ENCODE measurements around the gene NAA38. TPM values are rescaled to one million over a fixed set of nuclear protein-coding genes. Genes with fewer than 3 reads are reported as not detected.

The NAA38 gene, protein sequence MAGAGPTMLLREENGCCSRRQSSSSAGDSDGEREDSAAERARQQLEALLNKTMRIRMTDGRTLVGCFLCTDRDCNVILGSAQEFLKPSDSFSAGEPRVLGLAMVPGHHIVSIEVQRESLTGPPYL
- 40.0 and 50.2 TPM in 2 replicates for total RNA-seq (2021)
- long read RNA-seq, transcript NAA38-205 (3 exons, 852 nt): major isoform, 5 of 11 reads
- long read RNA-seq, partial matches to known transcripts: 0 of 11 reads
- long read RNA-seq, other reads (novel, unspliced or antisense): 5 of 11 reads

DNA sequence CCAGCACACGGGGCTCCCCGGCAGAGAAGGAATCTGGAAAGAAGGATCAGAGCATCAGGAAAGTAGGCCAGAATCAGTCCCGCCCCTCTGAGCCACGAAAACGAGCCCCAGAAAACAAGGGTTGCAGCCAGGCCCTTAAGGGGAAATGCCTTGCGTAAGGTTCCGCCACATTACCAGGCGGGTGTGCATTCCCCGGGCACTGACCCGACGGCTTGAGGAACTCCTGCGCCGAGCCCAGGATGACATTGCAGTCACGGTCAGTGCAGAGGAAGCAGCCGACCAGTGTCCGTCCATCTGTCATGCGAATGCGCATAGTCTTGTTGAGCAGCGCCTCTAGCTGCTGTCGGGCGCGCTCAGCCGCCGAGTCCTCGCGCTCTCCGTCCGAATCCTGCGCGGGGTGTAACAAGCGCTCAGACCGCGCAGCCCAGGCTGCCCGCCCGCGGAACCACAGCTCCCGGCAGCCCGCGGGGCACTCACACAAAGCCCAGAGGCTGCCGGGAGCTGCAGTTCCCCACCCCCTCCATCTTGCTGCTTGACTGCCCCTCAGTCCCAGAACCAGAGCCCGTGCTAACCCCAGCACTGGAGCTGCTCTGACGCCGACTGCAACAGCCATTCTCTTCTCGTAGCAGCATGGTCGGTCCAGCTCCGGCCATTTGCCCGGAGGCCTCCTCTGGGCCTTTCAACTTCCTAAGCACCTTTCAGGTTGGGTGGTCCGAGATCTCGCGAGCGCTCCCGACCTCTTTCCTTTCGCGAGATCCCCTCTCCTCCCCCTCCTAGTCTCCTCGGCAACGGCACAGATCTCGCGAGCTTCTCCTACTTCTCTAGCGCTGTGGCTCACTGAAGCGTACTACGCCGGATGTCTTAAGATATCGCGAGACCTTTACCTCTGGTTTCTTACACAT is at the start of gene NAA38:
TSS of gene NAA38 (minus strand) at position 749 of the 902 bp plus-strand sequence. CDS start at position 653, 96 bp downstream.
- no peak within 1 kb of the TSS for H3K27ac ChIP-seq (ENCODE audit: insufficient read length, low read depth, low read length)
- no peaks in the 10 kb centered on the region for H3K79me2 ChIP-seq (ENCODE audit: insufficient read depth, low read length)
- H3K9ac ChIP-seq (ENCODE audit: extremely low read depth, insufficient read length, low read length): peak within 1 kb of the TSS; percentile 89
- no peak within 1 kb of the TSS for H4K8ac ChIP-seq (replicated peaks; ENCODE audit: insufficient read length, low read depth, low read length)
- no peak within 1 kb of the TSS for H2BK20ac ChIP-seq (ENCODE audit: low read depth, low read length, poor library complexity, severe bottlenecking)
- H3K56ac ChIP-seq (ENCODE audit: insufficient read length, low read depth, low read length): no peak within 1 kb of the TSS
- H3T11ph ChIP-seq (ENCODE audit: low read length): no peak within 1 kb of the TSS
- H3K14ac ChIP-seq (ENCODE audit: insufficient read depth, low read length): peak within 1 kb of the TSS; percentile 92
- H2BK15ac ChIP-seq (ENCODE audit: low read depth, low read length): no peak within 1 kb of the TSS
- H4K5ac ChIP-seq (ENCODE audit: insufficient read length, low read depth, low read length): no peak within 1 kb of the TSS
- peaks cover 15 to 27% of the 10 kb centered on the region in 2 experiments for H3K4me1 Mint-ChIP-seq
- 0 out of 5 replicates have a peak, but pooled peaks cover 0 to 3% of the 10 kb centered on the region in 2 experiments for H3K9me3 Mint-ChIP-seq
- H4K91ac ChIP-seq (ENCODE audit: insufficient read length, low read depth, low read length): no peak within 1 kb of the TSS
- no peak within 1 kb of the TSS for H3K27ac Mint-ChIP-seq
- H3K18ac ChIP-seq (ENCODE audit: insufficient read length, low read depth, low read length): peak within 1 kb of the TSS; percentile 94
- no peak within 1 kb of the TSS for H3K4me3 Mint-ChIP-seq
- no peak within 1 kb of the TSS for H2BK120ac ChIP-seq (ENCODE audit: low read depth, low read length, poor library complexity, severe bottlenecking)
- H3K9me3 ChIP-seq (ENCODE audit: control insufficient read depth, low read depth, low read length): no peaks in the 10 kb centered on the region
- H3K36me3 Mint-ChIP-seq (ENCODE audit: insufficient read depth in 1 of 3, low read depth in 3 of 3): peaks cover 0 to 29% (median 14%) of the 10 kb centered on the region in 3 experiments; a peak in 4 of 7 replicates
- no CpG with 5 or more reads among the region's 64 CpGs for WGBS (ENCODE audit: extremely low coverage, insufficient read length, low lambda C conversion rate)
- H3K4me1 ChIP-seq (ENCODE audit: insufficient read depth, low read length): no peaks in the 10 kb centered on the region; the same call in 1 of the 2 replicates
- H3K23me2 ChIP-seq (ENCODE audit: insufficient read length, low read depth, low read length, poor library complexity, severe bottlenecking): peaks cover 29% of the 10 kb centered on the region
- peaks cover 28% of the 10 kb centered on the region; the same call in 1 of the 2 replicates for H3K27me3 ChIP-seq (ENCODE audit: insufficient read depth, low read length)
- H3K4ac ChIP-seq (ENCODE audit: low read depth, low read length): no peak within 1 kb of the TSS
- no peak within 1 kb of the TSS for H2BK12ac ChIP-seq (ENCODE audit: insufficient read length, low read depth, low read length)
- H3K27me3 Mint-ChIP-seq (ENCODE audit: low read depth): peaks cover 15% of the 10 kb centered on the region
- H2AK5ac ChIP-seq (ENCODE audit: insufficient read length, low read length): no peak within 1 kb of the TSS
- peak; percentile 100 for DNase-seq
- TF ChIP-seq, protein P1, sequence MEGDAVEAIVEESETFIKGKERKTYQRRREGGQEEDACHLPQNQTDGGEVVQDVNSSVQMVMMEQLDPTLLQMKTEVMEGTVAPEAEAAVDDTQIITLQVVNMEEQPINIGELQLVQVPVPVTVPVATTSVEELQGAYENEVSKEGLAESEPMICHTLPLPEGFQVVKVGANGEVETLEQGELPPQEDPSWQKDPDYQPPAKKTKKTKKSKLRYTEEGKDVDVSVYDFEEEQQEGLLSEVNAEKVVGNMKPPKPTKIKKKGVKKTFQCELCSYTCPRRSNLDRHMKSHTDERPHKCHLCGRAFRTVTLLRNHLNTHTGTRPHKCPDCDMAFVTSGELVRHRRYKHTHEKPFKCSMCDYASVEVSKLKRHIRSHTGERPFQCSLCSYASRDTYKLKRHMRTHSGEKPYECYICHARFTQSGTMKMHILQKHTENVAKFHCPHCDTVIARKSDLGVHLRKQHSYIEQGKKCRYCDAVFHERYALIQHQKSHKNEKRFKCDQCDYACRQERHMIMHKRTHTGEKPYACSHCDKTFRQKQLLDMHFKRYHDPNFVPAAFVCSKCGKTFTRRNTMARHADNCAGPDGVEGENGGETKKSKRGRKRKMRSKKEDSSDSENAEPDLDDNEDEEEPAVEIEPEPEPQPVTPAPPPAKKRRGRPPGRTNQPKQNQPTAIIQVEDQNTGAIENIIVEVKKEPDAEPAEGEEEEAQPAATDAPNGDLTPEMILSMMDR (conservative IDR thresholded peaks at IDR 0.05): peak; percentile 27; the same call in 2 of the 3 replicates
- no peaks in the 10 kb centered on the region for H3K79me1 ChIP-seq (ENCODE audit: insufficient read depth, low read depth, low read length, poor library complexity, severe bottlenecking)
- H3K23ac ChIP-seq (ENCODE audit: insufficient read length, low read depth, low read length): no peak within 1 kb of the TSS
- no peak within 1 kb of the TSS for H2BK5ac ChIP-seq (ENCODE audit: insufficient read length, low read length)
- peak within 1 kb of the TSS; percentile 97 for H3K4me2 ChIP-seq (ENCODE audit: insufficient read depth, insufficient read length, low read length)
- H4K20me1 ChIP-seq (ENCODE audit: control insufficient read depth, insufficient read depth, insufficient read length): no peaks in the 10 kb centered on the region
- H2AFZ ChIP-seq (ENCODE audit: low read length): no peak within 1 kb of the TSS

Data from H9 (cell line).